C4-2B (cell line): ENCODE data around the gene IGF2.

Experiments
- H3K27ac ChIP-seq: fragments of 450-650 bp; 2 replicates; pipeline ENCODE4 v1.5.1; 2017
- ZFX ChIP-seq: fragments of 450-650 bp; IDR thresholded peaks from 2 replicates; pipeline ENCODE4 v1.6.1; 2017
- TF ChIP-seq, protein P1 (sequence below): fragments of 450-650 bp; conservative IDR thresholded peaks from 2 replicates; pipeline ENCODE4 v1.5.1; 2017; ENCODE audit warnings: mild to moderate bottlenecking

Gene IGF2

GRCh38 chr11:2084721-2085120 lies 54.5 kb downstream of the IGF2 start:
- TF ChIP-seq, protein P1, sequence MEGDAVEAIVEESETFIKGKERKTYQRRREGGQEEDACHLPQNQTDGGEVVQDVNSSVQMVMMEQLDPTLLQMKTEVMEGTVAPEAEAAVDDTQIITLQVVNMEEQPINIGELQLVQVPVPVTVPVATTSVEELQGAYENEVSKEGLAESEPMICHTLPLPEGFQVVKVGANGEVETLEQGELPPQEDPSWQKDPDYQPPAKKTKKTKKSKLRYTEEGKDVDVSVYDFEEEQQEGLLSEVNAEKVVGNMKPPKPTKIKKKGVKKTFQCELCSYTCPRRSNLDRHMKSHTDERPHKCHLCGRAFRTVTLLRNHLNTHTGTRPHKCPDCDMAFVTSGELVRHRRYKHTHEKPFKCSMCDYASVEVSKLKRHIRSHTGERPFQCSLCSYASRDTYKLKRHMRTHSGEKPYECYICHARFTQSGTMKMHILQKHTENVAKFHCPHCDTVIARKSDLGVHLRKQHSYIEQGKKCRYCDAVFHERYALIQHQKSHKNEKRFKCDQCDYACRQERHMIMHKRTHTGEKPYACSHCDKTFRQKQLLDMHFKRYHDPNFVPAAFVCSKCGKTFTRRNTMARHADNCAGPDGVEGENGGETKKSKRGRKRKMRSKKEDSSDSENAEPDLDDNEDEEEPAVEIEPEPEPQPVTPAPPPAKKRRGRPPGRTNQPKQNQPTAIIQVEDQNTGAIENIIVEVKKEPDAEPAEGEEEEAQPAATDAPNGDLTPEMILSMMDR, result no peak
- TF ChIP-seq ZFX, result no peak
- no peak overlapping the region for H3K27ac ChIP-seq
